Measurements from ENCODE around the gene PSG11.
"Not testable (repeated sequence)": the region's sequence is repeated elsewhere in the genome, so short reads cannot be mapped to it uniquely, and the experiment has no call there.

The PSG11 gene

DNA sequence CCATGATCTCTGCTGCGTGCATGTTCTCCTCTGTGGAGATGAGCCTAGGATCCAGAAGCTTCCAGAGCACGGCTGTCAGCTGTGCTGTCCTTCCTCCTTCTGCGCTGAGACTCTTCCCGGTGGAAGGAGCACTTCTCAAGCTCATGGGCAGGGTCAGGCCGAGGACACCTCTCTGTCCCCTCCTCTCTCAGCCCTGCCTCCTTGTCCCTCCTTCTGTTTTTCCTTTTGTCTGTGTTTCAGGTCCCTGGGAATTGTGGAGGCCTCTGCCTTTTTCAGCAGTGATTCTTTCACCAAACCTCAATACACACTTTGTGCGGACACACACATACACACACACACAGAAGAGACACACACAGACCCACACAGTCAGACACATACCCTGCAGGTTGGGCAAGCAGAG, at the start of gene PSG11:
Gene PSG11, minus strand, starts transcription at position 101 of the 400 bp plus-strand sequence. Its CDS starts 97 bp downstream, at position 4.
- DNase-seq (ENCODE audit: low read depth); H3K4me3 ChIP-seq (ENCODE audit: low read depth, low read length): not testable (repeated sequence)

- H3K4me3 ChIP-seq (ENCODE audit: low read depth, low read length); DNase-seq (ENCODE audit: low read depth): not testable (repeated sequence)
These were observed 36.1 kb upstream of the PSG11 start for GRCh38 chr19:43062418-43062817.

GRCh38 chr19:43061326-43061725, 35.1 kb upstream of the PSG11 start:
- not testable (repeated sequence) for DNase-seq (ENCODE audit: low read depth); H3K4me3 ChIP-seq (ENCODE audit: low read depth, low read length)

DNA sequence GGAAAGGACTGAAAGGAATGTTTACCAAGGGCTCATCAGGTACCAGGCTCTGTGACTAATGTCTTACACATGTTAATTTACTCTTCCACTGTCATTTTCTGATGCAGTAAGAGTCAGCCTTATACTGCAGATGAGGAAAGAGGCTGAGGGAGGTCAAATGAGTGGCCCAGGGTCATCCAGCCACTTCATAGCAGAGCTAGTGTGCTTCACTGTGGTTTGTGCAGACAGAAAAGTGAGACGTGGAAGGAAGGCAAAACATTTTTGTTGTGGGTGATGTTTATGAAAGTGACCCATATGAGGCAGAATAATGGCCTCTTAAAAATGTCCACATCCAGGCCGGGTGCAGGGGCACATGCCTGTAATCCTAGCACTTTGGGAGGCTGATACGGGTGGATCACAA, 34.0 kb upstream of the PSG11 start:
- not testable (repeated sequence) for H3K4me3 ChIP-seq (ENCODE audit: low read depth, low read length); DNase-seq (ENCODE audit: low read depth)

GRCh38 chr19:43059482-43059881, 33.2 kb upstream of the PSG11 start:
- not testable (repeated sequence) for H3K4me3 ChIP-seq (ENCODE audit: low read depth, low read length); DNase-seq (ENCODE audit: low read depth)

DNA sequence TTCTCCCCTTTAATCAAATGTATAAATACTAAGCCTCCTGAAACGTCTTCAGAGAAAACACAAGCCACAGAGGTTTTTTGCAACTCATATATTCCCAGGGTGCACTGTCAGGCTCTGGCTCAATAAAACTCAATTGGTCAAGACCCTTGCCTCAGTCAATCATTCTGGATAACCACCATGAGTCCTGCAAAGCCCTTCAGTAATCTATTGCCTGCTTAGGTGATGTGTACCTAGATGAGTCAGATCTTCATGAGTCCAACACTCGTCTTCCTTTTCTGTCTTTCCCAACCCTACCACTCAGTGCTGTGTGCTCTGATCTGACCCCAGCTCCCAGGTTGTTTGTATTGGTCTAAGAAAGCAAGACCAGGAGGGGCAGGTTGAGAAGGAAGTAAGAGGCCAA, 32.2 kb upstream of the PSG11 start:
- DNase-seq (ENCODE audit: low read depth); H3K4me3 ChIP-seq (ENCODE audit: low read depth, low read length): not testable (repeated sequence)

DNA sequence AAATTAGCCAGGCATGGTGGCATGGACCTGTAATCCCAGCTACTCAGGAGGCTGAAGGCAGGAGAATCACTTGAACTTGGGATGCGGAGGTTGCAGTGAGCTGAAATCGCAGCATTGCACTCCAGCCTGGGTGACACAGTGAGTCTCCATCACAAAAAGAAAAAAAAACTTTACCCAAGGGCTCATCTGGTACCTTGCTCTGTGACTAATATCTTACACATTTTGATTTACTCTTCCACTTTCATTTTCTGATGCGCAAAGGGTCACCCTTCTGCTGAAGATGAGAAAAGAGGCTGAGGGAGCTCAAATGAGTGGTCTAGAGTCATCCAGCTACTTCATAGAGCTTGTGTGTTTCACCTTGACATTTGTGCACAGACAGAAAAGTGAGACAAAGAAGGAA, 21.7 kb upstream of the PSG11 start:
- not testable (repeated sequence) for H3K4me3 ChIP-seq (ENCODE audit: low read depth, low read length); DNase-seq (ENCODE audit: low read depth)

DNA sequence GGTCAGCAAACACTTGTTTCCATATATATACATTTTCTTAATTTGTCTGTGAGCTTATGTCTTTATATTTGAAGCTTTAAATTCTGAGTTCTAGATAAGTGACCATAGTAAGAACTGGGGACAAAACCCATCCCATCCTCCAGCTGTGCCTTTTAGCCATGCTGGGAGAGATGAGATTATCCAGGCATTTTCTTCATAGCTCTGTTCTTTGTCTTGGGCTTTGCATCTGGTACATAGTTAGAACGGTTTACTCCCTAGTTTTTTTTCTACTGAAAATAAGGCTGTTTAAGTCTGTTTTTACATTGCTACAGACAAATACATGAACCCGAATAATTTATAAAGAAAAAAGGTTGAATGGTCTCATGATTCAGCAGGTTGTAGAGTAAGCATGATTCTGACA, 20.3 kb upstream of the PSG11 start:
- not testable (repeated sequence) for H3K4me3 ChIP-seq (ENCODE audit: low read depth, low read length); DNase-seq (ENCODE audit: low read depth)

DNA sequence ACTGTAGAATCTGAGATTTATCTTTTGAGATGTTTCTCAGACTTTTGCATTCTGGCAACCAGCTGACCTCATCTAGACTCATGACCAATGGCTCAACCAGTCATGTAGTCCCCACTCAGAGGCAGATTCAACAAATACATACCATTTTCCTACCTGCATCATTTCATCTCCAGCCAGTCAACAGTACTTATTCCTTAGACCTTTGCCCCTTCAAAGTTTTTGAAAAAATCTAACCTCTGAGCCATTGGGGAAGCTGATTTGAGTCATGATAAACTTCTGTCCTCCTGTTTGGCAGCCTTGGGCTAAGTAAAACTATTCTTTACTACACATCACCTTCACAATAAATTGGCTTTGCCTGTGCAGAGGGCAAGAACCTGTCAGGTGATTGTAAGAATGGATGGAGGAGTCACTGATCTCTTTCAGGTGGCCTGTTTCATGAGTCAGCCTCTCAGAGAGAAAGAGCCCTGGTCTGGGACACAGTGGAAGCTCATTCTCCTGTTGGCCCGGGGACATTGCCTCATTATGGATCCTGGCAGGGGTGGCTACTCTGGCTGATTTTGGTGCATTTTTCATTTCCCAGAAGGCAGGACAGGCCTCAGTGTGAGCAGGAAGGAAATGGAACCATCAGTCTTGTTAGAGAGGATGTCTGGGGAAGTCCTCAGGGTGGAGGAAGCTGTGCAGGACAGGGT, 17.4 kb upstream of the PSG11 start:
- DNase-seq (ENCODE audit: low read depth); H3K4me3 ChIP-seq (ENCODE audit: low read depth, low read length): not testable (repeated sequence)

- DNase-seq (ENCODE audit: low read depth); H3K4me3 ChIP-seq (ENCODE audit: low read depth, low read length): not testable (repeated sequence)
These were observed 5.4 kb upstream of the PSG11 start for GRCh38 chr19:43031645-43032044.

- TF ChIP-seq, protein P1, sequence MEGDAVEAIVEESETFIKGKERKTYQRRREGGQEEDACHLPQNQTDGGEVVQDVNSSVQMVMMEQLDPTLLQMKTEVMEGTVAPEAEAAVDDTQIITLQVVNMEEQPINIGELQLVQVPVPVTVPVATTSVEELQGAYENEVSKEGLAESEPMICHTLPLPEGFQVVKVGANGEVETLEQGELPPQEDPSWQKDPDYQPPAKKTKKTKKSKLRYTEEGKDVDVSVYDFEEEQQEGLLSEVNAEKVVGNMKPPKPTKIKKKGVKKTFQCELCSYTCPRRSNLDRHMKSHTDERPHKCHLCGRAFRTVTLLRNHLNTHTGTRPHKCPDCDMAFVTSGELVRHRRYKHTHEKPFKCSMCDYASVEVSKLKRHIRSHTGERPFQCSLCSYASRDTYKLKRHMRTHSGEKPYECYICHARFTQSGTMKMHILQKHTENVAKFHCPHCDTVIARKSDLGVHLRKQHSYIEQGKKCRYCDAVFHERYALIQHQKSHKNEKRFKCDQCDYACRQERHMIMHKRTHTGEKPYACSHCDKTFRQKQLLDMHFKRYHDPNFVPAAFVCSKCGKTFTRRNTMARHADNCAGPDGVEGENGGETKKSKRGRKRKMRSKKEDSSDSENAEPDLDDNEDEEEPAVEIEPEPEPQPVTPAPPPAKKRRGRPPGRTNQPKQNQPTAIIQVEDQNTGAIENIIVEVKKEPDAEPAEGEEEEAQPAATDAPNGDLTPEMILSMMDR (IDR thresholded peaks at IDR 0.05; ENCODE audit: control insufficient read depth, extremely low read depth, insufficient read depth) = no peak
- H3K4me3 ChIP-seq (ENCODE audit: low read depth, low read length) = no peak overlapping the region
- no peak for DNase-seq (ENCODE audit: low read depth)
These were observed 2.6 kb upstream of the PSG11 start for GRCh38 chr19:43028866-43029265.

DNA sequence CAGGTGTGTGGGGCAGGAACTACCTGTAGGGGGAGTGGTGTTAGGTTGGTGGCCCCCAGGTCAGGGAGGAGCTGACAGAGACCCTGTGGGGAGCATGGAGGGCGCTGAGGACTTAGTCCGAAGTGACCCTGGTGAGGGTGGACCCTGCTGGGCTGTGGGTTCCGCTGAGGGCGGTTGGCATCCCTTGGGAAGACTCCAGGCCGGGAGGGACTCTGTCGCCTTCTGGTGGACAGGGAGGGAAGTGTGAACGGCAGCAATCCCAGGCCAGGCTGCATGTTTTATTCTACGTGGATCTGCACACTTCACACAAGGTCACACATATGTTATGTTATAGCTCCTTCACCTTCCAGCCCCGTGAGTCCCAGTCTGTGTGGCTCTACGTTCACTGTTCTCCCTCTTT, 1.7 kb upstream of the PSG11 start:
- not testable (repeated sequence) for H3K4me3 ChIP-seq (ENCODE audit: low read depth, low read length); DNase-seq (ENCODE audit: low read depth)
- TF ChIP-seq, protein P1 (IDR thresholded peaks at IDR 0.05; ENCODE audit: control insufficient read depth, extremely low read depth, insufficient read depth) = peak; percentile 36

- H3K4me3 ChIP-seq (ENCODE audit: low read depth, low read length); DNase-seq (ENCODE audit: low read depth): not testable (repeated sequence)
These were observed 792 bp upstream of the PSG11 start for GRCh38 chr19:43027061-43027460.

GRCh38 chr19:43022098-43022497, 4.2 kb downstream of the PSG11 start:
- DNase-seq (ENCODE audit: low read depth); H3K4me3 ChIP-seq (ENCODE audit: low read depth, low read length): not testable (repeated sequence)

DNA sequence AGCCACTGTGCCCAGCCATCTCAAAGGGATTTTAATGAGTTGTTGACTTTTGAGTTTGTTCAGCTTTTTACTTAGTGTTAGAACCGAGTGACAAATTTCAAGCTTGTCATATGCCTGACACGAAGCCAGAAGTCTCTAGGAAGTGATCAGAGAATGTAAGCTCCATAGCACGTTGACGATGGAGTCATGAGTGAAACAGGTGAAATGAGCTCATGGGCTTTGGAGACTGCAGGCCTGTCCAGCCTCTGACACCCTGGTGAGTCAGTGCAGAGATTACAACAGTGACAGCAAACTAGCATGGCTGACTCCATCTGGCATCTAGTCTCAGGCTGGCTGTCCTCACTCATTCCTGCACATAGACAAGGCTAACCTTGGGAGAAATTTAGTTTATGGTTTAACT, 4.6 kb downstream of the PSG11 start:
- H3K4me3 ChIP-seq (ENCODE audit: low read depth, low read length); DNase-seq (ENCODE audit: low read depth): not testable (repeated sequence)

DNA sequence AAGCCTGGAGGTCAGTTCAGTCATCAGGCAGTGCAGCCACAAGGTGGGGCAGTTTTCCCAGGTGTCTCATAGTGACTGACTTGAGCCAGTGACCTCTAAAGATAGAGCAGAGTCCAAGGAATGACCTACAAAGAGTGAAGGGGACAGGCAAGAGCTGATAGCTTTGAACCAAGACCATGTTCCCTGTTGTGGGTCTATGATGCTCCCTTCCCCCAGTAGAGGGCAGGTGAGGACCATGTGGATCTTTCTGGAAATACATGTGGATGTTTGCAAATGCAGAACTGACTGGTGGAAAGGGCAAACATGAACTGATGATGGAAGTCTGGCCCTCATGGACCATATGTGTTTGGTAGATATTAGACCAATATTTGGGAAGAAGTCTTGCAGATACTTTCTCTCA, 6.7 kb downstream of the PSG11 start:
- not testable (repeated sequence) for DNase-seq (ENCODE audit: low read depth); H3K4me3 ChIP-seq (ENCODE audit: low read depth, low read length)

DNA sequence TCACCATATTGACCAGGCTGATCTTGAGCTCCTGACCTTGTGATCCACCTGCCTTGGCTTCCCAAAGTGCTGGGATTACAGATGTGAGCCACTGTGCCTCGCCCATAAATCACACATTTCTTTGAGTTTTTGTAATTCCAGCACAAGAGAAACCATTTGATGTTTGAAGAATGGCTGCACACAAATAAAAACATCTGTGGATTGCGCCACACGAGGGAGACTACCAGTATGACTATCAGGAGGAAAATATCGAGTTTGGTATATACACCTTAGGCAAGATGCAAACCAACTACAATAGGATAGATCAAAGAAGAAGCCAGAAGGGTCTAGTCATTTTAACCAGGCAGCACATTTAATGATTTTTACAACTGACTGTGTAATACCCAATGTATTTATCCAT, 20.4 kb downstream of the PSG11 start:
- not testable (repeated sequence) for H3K4me3 ChIP-seq (ENCODE audit: low read depth, low read length); DNase-seq (ENCODE audit: low read depth)

GRCh38 chr19:43004846-43005245, 21.4 kb downstream of the PSG11 start:
- DNase-seq (ENCODE audit: low read depth); H3K4me3 ChIP-seq (ENCODE audit: low read depth, low read length): not testable (repeated sequence)
